Endothelial cell of hepatic sinusoid (primary cell): ENCODE results near the gene SMIM32.

ENCODE experiments used
- in situ Hi-C: cut with HindIII; loops from 2 replicates; pipeline ENCODE4 v1.10.0; 2017; ENCODE audit warnings: low sequenced_read_pairs

The SMIM32 gene

GRCh38 chr5:136208916-136209315 lies 16.0 kb upstream of the SMIM32 start:
- in situ Hi-C loops, result no loop called here

GRCh38 chr5:136207631-136208030 lies 14.7 kb upstream of the SMIM32 start:
- in situ Hi-C loops, result no loop called here

GRCh38 chr5:136206361-136206760 lies 13.4 kb upstream of the SMIM32 start:
- in situ Hi-C loops, result no loop called here

GRCh38 chr5:136205941-136206340 lies 13.0 kb upstream of the SMIM32 start:
- in situ Hi-C loops, result no loop called here

- in situ Hi-C loops, result no loop called here
Measured at GRCh38 chr5:136205061-136205702, 12.2 kb upstream of the SMIM32 start.

- in situ Hi-C loops, result no loop called here
Measured at GRCh38 chr5:136203303-136203922, 10.5 kb upstream of the SMIM32 start.

- in situ Hi-C loops, result no loop called here
Measured at GRCh38 chr5:136202469-136203205, 9.7 kb upstream of the SMIM32 start.

GRCh38 chr5:136201870-136202269 lies 8.9 kb upstream of the SMIM32 start:
- in situ Hi-C loops, result no loop called here

GRCh38 chr5:136200761-136201160 lies 7.8 kb upstream of the SMIM32 start:
- in situ Hi-C loops, result no loop called here

- in situ Hi-C loops, result no loop called here
Measured at GRCh38 chr5:136200130-136200529, 7.2 kb upstream of the SMIM32 start.

GRCh38 chr5:136199408-136199807 lies 6.4 kb upstream of the SMIM32 start:
- in situ Hi-C loops, result no loop called here

GRCh38 chr5:136198453-136198852 lies 5.5 kb upstream of the SMIM32 start:
- in situ Hi-C loops, result no loop called here

- in situ Hi-C loops, result no loop called here
Measured at GRCh38 chr5:136197462-136198142, 4.6 kb upstream of the SMIM32 start.

GRCh38 chr5:136195971-136196820 lies 3.2 kb upstream of the SMIM32 start:
- in situ Hi-C loops, result no loop called here

- in situ Hi-C loops, result no loop called here
Measured at GRCh38 chr5:136194576-136194975, 1.6 kb upstream of the SMIM32 start.

GRCh38 chr5:136193322-136193935 lies 467 bp upstream of the SMIM32 start:
- in situ Hi-C loops, result no loop called here

- in situ Hi-C loops, result no loop called here
Measured at GRCh38 chr5:136192015-136192525, 892 bp downstream of the SMIM32 start.

- in situ Hi-C loops, result no loop called here
Measured at GRCh38 chr5:136191304-136192014, 1.5 kb downstream of the SMIM32 start.

- in situ Hi-C loops, result no loop called here
Measured at GRCh38 chr5:136190904-136191303, 2.1 kb downstream of the SMIM32 start.
